ENCODE measurements around the gene PFKM.
"Not testable (repeated sequence)": the region's sequence is repeated elsewhere in the genome, so short reads cannot be mapped to it uniquely, and the experiment has no call there.

The PFKM gene

GRCh38 chr12:48123169-48123568 lies 4.0 kb downstream of the PFKM start:
- DNase-seq (ENCODE audit: extremely low read depth, insufficient read length) = no peak
- Histone ChIP-seq H3K27me3 (replicated peaks; ENCODE audit: control insufficient read depth, insufficient read depth, low read length) (no peaks in the 10 kb centered on the region), H3K4me3 (replicated peaks; ENCODE audit: low read depth, low read length) (no peak overlapping the region), H3K36me3 (ENCODE audit: control insufficient read depth, insufficient read depth, low read length) (peaks cover 12% of the 10 kb centered on the region)
- TF ChIP-seq, protein P1, sequence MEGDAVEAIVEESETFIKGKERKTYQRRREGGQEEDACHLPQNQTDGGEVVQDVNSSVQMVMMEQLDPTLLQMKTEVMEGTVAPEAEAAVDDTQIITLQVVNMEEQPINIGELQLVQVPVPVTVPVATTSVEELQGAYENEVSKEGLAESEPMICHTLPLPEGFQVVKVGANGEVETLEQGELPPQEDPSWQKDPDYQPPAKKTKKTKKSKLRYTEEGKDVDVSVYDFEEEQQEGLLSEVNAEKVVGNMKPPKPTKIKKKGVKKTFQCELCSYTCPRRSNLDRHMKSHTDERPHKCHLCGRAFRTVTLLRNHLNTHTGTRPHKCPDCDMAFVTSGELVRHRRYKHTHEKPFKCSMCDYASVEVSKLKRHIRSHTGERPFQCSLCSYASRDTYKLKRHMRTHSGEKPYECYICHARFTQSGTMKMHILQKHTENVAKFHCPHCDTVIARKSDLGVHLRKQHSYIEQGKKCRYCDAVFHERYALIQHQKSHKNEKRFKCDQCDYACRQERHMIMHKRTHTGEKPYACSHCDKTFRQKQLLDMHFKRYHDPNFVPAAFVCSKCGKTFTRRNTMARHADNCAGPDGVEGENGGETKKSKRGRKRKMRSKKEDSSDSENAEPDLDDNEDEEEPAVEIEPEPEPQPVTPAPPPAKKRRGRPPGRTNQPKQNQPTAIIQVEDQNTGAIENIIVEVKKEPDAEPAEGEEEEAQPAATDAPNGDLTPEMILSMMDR (IDR thresholded peaks at IDR 0.05; ENCODE audit: insufficient read depth, low read length, poor library complexity, severe bottlenecking) = no peak

DNA sequence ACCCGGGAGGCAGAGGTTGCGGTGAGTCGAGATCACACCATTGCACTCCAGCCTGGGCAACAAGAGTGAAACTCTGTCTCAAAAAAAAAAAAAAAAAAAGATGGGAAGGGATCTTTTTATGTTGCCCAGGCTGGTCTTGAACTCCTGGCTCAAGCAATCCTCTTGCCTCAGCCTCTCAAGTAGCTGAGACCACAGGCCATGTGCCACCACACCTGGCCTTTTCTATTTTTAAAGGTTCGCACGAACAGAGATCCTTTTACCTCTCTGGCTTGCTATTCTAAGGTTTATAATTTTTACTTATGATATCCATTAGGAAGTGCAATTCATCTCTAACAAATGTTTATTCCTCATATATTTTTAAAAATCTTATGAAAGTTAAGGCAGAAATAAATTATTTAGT lies 6.4 kb downstream of the PFKM start:
- not testable (repeated sequence) for DNase-seq (ENCODE audit: extremely low read depth, insufficient read length); H3K4me3 ChIP-seq (replicated peaks; ENCODE audit: low read depth, low read length); H3K27me3 ChIP-seq (replicated peaks; ENCODE audit: control insufficient read depth, insufficient read depth, low read length)
- H3K36me3 ChIP-seq (ENCODE audit: control insufficient read depth, insufficient read depth, low read length) = peaks cover 16% of the 10 kb centered on the region

- no peak for DNase-seq (ENCODE audit: extremely low read depth, insufficient read length)
- no peaks in the 10 kb centered on the region for H3K27me3 ChIP-seq (replicated peaks; ENCODE audit: control insufficient read depth, insufficient read depth, low read length)
- TF ChIP-seq, protein P1 (IDR thresholded peaks at IDR 0.05; ENCODE audit: insufficient read depth, low read length, poor library complexity, severe bottlenecking) = no peak
- H3K36me3 ChIP-seq (ENCODE audit: control insufficient read depth, insufficient read depth, low read length) = peaks cover 17% of the 10 kb centered on the region
- no peak overlapping the region for H3K4me3 ChIP-seq (replicated peaks; ENCODE audit: low read depth, low read length)
Measured at GRCh38 chr12:48125985-48126384, 6.8 kb downstream of the PFKM start.

- Histone ChIP-seq H3K4me3 (replicated peaks; ENCODE audit: low read depth, low read length) (no peak overlapping the region), H3K36me3 (ENCODE audit: control insufficient read depth, insufficient read depth, low read length) (peaks cover 22% of the 10 kb centered on the region), H3K27me3 (replicated peaks; ENCODE audit: control insufficient read depth, insufficient read depth, low read length) (no peaks in the 10 kb centered on the region)
- DNase-seq (ENCODE audit: extremely low read depth, insufficient read length) = no peak
- TF ChIP-seq, protein P1 (IDR thresholded peaks at IDR 0.05; ENCODE audit: insufficient read depth, low read length, poor library complexity, severe bottlenecking) = no peak
Measured at GRCh38 chr12:48126953-48127630, 7.9 kb downstream of the PFKM start.

- TF ChIP-seq, protein P1 (IDR thresholded peaks at IDR 0.05; ENCODE audit: insufficient read depth, low read length, poor library complexity, severe bottlenecking) = no peak
- DNase-seq (ENCODE audit: extremely low read depth, insufficient read length) = no peak
- Histone ChIP-seq H3K27me3 (replicated peaks; ENCODE audit: control insufficient read depth, insufficient read depth, low read length) (no peaks in the 10 kb centered on the region), H3K4me3 (replicated peaks; ENCODE audit: low read depth, low read length) (no peak overlapping the region), H3K36me3 (ENCODE audit: control insufficient read depth, insufficient read depth, low read length) (peaks cover 22% of the 10 kb centered on the region)
Measured at GRCh38 chr12:48128800-48129199, 9.6 kb downstream of the PFKM start.

- Histone ChIP-seq H3K36me3 (ENCODE audit: control insufficient read depth, insufficient read depth, low read length) (peaks cover 24% of the 10 kb centered on the region), H3K27me3 (replicated peaks; ENCODE audit: control insufficient read depth, insufficient read depth, low read length) (no peaks in the 10 kb centered on the region), H3K4me3 (replicated peaks; ENCODE audit: low read depth, low read length) (no peak overlapping the region)
- DNase-seq (ENCODE audit: extremely low read depth, insufficient read length) = no peak
- TF ChIP-seq, protein P1 (IDR thresholded peaks at IDR 0.05; ENCODE audit: insufficient read depth, low read length, poor library complexity, severe bottlenecking) = no peak
Measured at GRCh38 chr12:48129376-48129775, 10.2 kb downstream of the PFKM start.
